Natural killer cell treated with Interleukin-12 subunit alpha and Interleukin-12 subunit beta and Interleukin-15 and Interleukin-18, amount 100 ng/mL, for 72 hours (primary cell): ENCODE data around the gene CCDC60. TPM values are rescaled to one million over a fixed set of nuclear protein-coding genes. Genes with fewer than 3 reads are reported as not detected.

ENCODE experiments used
- ATAC-seq, 2 donors: fragments of 150-1000 bp; cut with Tn5 transposase in 1 of 2; sonication (Bioruptor Pico), chemical (Tn5 transposase) in 1 of 2; 2 replicates each; pipeline ENCODE4 v1.10.0; 2021
- DNase-seq: peaks from one replicate; pipeline ENCODE4 v3.0.0; 2022; ENCODE audit warnings: low spot score
- H3K27ac Mint-ChIP-seq, 2 donors: 1 replicate in 1 of 2; 2 replicates in 1 of 2; pipeline ENCODE4 v1.8.0; 2022; ENCODE audit warnings: mixed read lengths in 2 of 2, mild to moderate bottlenecking in 1 of 2, moderate library complexity in 1 of 2
- H3K27me3 Mint-ChIP-seq, 2 donors: 1 replicate in 1 of 2; 2 replicates in 1 of 2; pipeline ENCODE4 v1.8.0; 2022; ENCODE audit warnings: mixed read lengths in 2 of 2
- H3K36me3 Mint-ChIP-seq: one replicate; pipeline ENCODE4 v1.8.0; 2022; ENCODE audit warnings: mixed read lengths
- H3K4me1 Mint-ChIP-seq, 2 donors: 1 replicate in 1 of 2; 2 replicates in 1 of 2; pipeline ENCODE4 v1.8.0; 2022; ENCODE audit warnings: low read depth in 2 of 2, mixed read lengths in 2 of 2, mild to moderate bottlenecking in 1 of 2
- H3K4me3 Mint-ChIP-seq: one replicate; pipeline ENCODE4 v1.8.0; 2022; ENCODE audit warnings: mixed read lengths
- H3K9me3 Mint-ChIP-seq: 2 replicates; pipeline ENCODE4 v1.8.0; 2022; ENCODE audit warnings: mixed read lengths
- total RNA-seq, 2 donors: library from RNA; stranded (reverse); gene quantifications; one replicate each; pipeline ENCODE4 v1.2.3, GENCODE V29; 2022

CCDC60 gene, protein sequence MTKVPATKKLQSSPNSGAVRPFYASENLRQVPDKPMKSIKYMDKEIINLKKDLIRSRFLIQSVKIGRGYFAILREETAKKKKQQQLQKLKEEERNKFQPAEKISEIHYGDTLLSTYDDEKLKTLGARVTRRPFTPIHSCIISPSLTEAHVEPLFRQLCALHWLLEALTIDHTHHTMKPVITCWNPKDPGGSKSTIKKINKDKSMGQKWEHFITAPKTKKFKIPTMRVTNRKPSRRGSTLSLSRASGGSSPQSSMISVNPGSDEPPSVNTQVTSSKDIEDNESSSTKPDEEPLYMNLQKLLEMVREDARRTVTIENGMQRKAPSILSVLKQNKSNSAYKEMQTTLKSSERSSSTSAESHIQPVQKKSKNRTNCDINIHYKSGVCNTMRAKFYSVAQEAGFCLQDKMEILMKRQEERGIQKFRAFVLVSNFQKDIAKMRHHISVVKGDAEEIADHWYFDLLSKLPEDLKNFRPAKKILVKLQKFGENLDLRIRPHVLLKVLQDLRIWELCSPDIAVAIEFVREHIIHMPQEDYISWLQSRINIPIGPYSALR
- not detected for total RNA-seq

DNA sequence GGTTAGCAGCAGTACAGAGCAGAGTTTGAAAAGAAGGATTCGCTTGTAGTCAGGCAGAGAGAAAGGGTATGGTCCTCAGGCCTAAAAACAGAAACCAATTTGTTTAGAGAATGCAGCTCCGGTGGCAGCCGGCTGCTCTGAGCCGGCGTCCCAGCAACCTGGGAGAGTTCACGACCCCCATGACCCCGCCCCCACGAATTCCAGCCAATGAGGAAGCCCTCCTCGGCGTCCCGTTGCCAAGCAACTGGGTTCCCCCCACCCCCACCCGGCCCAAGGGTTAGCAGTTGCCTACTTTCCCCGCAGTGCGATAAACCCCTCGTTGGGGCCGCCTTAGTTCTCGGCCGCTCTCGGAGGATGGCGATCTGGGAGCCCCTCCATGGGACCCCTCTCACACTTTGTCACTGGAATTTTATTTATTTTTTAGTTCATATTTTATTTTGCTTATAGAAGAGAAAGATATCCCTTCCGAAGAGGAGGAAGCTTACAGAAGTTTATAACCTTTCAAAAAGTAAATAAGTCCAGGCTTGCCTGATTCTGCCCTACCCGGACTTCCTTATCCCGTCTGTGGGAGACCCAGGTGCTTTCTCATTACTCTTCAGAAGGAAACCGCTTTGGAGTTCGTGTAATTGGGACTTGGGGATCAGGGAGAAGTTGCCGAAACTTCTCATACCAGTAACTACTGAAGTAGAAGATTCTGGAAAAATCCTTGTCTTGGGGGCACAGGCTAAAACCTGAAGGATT, at the start of gene CCDC60:
CCDC60 (plus strand) TSS at position 300 of the 741 bp plus-strand sequence. CDS start 448 bp downstream, outside the sequence.
- H3K4me1 Mint-ChIP-seq, result no peaks in the 10 kb centered on the region
- no peaks in the 10 kb centered on the region for H3K9me3 Mint-ChIP-seq
- H3K27ac Mint-ChIP-seq, result no peak within 1 kb of the TSS
- H3K36me3 Mint-ChIP-seq, result no peaks in the 10 kb centered on the region
- H3K4me3 Mint-ChIP-seq, result no peak within 1 kb of the TSS
- no peak for DNase-seq
- ATAC-seq, result no peak
- peaks cover 24 to 55% of the 10 kb centered on the region in 2 donors for H3K27me3 Mint-ChIP-seq

DNA sequence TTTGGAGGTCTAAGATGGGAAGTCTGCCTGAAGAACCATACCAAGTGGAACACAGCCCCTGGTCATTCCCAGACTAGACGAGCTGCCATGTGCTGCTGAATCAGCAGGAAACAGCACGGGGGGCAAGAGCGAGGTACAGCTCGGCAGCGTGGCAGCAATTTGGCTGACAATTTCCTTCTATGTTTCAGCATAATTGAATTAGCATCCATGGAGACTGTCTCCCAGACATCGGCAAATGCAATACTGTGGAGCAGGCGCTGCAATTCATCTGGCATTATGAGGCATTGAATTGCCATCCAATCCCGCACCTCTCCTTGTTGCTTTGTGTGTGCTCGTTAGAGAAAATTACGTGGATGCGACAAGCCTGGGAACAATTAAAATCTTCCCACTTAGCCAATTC, 46.0 kb upstream of the CCDC60 start:
- H3K27ac Mint-ChIP-seq, result no peak overlapping the region
- no peaks in the 10 kb centered on the region for H3K4me1 Mint-ChIP-seq
- no peak overlapping the region for H3K4me3 Mint-ChIP-seq
- DNase-seq (no peak), ATAC-seq (no peak)
- H3K36me3 Mint-ChIP-seq, result no peaks in the 10 kb centered on the region
- peaks cover 5 to 21% of the 10 kb centered on the region in 2 donors for H3K27me3 Mint-ChIP-seq
- H3K9me3 Mint-ChIP-seq, result no peaks in the 10 kb centered on the region

DNA sequence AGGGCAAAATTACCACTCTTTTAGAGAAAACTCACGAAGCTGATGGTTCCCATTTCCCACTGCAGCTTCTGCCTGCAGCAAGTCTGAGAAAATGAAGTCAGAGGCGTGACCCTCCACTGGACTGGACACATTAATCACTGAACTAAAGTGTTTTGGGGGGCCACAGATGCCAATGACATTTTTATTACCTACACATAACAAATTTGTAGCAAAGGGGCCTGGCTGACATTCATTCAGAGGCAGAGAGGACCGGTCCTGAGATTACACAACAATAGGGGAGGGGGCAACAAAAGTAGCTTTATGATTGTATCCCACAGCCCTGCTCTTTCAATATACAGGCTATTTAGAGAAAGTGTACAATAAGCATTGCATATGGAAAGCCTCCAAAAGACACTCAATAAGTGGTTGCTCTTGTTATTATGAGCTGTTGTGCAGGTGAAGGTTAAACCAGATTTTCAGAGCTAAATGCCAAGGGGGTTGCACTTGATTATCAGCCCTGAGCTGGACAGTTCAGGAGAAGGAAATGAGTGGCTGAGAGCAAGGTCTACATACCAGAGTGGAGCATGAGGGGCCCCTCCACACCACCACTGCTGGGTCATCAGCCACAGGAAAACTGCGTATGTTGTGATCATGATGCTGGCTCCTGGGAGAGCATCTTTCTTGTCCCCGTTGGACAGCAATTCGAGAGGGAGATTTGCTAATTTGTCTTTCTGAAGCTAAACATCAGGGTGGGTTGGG, 41.5 kb upstream of the CCDC60 start:
- Mint-ChIP-seq H3K4me1 (no peaks in the 10 kb centered on the region), H3K27ac (no peak overlapping the region), H3K27me3 (peaks cover 8 to 28% of the 10 kb centered on the region in 2 donors), H3K36me3 (no peaks in the 10 kb centered on the region), H3K4me3 (no peak overlapping the region), H3K9me3 (no peaks in the 10 kb centered on the region)
- DNase-seq, result no peak
- no peak for ATAC-seq

DNA sequence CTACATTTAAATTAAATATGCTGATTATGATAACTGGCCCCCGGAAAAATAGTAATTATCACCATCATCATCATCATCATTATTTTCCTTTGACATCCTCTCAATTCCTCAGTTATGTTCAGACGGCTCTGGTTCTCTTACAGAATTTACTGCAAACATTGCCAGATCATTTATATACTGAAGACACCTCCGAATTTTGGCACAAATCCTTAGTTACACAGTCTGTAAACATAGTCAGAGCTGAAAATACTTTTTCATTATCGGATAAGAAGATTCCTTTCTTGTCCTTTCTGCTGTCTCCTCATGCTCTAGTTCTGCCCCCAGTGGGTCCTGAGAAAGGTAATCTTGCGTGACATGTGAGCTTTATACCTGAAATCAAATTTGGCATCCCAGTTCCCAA, 40.3 kb upstream of the CCDC60 start:
- H3K36me3 Mint-ChIP-seq, result no peaks in the 10 kb centered on the region
- no peak overlapping the region for H3K4me3 Mint-ChIP-seq
- H3K27me3 Mint-ChIP-seq, result peaks cover 5 to 16% of the 10 kb centered on the region in 2 donors
- no peaks in the 10 kb centered on the region for H3K4me1 Mint-ChIP-seq
- H3K9me3 Mint-ChIP-seq, result no peaks in the 10 kb centered on the region
- ATAC-seq, result no peak
- no peak overlapping the region for H3K27ac Mint-ChIP-seq
- no peak for DNase-seq

DNA sequence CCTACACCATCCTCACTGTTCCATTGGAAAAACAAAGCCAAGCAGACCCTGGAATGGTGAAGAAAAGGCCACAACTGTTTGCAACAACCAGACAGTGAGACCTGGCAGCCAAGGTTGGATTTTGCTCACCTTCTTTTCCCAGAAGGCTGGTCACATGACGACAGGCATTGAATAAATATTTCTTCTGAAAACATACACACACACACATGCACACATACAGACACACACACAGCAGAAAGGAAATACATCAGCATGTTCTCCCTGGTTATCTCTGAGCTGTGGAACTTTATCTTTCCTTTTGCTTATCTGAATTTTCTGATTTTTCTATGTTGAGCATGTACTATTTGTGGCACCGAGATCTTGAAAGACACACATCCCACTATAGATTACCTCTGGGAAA, 38.0 kb upstream of the CCDC60 start:
- ATAC-seq (no peak), DNase-seq (no peak)
- Mint-ChIP-seq H3K9me3 (no peaks in the 10 kb centered on the region), H3K27me3 (peaks cover 8 to 18% of the 10 kb centered on the region in 2 donors), H3K4me1 (no peaks in the 10 kb centered on the region), H3K27ac (no peak overlapping the region), H3K4me3 (no peak overlapping the region), H3K36me3 (no peaks in the 10 kb centered on the region)

DNA sequence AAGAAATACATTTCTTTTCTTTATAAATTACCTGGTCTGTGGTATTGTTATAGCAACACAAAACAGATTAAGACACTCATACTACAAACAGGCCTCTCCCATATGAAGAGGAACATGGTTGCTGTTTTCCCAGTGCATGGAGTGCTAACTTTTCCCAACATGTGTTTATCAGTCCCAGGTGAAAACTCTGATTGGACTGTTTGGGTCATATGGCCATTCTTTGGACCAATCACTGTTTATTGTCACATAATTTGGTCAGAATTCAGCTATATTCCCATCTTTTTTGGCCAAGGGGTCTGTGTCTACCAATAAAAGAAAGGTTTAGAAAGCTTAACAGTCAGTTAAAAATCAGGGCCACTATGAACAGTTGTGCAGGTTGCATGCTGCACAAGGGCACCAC, 35.4 kb upstream of the CCDC60 start:
- ATAC-seq (no peak), DNase-seq (no peak)
- Mint-ChIP-seq H3K9me3 (no peaks in the 10 kb centered on the region), H3K36me3 (no peaks in the 10 kb centered on the region), H3K27me3 (peaks cover 8 to 18% of the 10 kb centered on the region in 2 donors), H3K4me1 (no peaks in the 10 kb centered on the region), H3K4me3 (no peak overlapping the region), H3K27ac (no peak overlapping the region)

DNA sequence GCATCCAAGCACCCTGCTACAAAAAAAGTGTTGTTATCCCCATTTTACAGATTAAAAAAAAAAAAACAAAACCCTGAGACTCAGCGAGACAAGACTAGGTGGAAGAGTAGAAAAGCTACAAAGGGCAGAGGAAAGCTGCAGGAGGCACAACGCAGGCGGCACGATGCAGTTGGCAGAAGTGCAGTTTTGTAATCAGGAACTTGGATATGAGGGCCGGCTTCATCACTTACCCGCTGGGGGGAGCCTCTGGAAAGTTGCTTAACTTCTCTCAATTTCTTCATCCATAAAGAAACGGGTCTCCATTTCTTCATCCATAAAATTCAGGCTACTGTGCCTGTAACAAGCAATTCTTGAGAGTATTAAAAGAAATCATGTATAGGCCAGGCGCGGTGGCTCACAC, 33.1 kb upstream of the CCDC60 start:
- peaks cover 12 to 17% of the 10 kb centered on the region in 2 donors for H3K27me3 Mint-ChIP-seq
- H3K27ac Mint-ChIP-seq, result no peak overlapping the region
- no peak for DNase-seq
- H3K36me3 Mint-ChIP-seq, result no peaks in the 10 kb centered on the region
- H3K4me3 Mint-ChIP-seq, result no peak overlapping the region
- no peaks in the 10 kb centered on the region for H3K4me1 Mint-ChIP-seq
- no peak for ATAC-seq
- H3K9me3 Mint-ChIP-seq, result no peaks in the 10 kb centered on the region

DNA sequence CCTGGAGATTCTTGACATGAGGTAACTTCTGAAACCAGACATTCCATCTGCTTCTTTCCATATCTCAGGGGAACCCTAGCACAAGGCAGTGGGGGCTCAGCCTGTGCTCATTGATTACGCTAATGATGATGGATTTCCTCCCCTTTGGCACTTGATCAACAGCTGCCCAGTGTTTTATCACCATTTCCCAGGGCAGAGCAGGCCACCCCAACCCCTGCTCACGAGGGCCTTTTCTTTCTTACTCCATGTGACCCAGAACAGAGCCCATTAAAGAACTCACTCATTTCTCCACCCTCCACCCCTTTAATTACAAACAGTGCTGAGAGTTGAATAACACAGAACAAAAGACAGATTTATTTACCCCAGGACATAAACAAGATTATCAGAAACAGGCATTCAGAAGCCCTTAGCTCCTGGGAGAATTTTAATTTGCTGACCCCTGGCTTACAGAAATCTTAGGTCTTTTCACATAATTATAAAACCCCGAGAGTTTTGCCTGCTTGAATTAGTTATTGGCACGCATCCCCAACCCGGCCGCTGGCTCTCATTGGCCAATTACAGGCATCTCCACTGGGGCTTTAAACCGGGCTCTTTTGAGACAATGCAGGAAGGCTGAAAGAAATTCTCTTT, 32.0 kb upstream of the CCDC60 start:
- no peaks in the 10 kb centered on the region for H3K9me3 Mint-ChIP-seq

DNA sequence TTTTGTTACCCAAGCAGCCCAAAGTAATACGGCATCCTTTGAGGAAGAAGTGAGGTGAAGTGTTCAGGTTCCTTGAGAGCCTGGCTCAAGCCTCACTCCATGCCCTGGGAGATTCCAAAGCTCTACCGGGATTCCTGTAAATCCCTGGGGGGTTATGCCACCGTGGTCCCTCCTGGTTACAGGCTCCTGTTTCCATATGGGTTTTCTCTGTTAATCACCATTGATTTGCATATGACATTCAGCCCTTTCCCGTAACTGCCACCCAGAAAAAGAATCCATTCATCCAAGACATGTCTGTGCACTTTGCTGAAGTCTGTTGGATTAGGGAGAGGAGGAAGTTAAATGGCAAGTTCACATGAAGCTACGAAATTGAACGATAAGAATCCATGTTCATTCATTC, 27.9 kb upstream of the CCDC60 start:
- H3K36me3 Mint-ChIP-seq, result no peaks in the 10 kb centered on the region
- H3K27me3 Mint-ChIP-seq, result peaks cover 0 to 3% of the 10 kb centered on the region in 2 donors
- H3K27ac Mint-ChIP-seq, result no peak overlapping the region
- ATAC-seq (no peak), DNase-seq (no peak)
- H3K9me3 Mint-ChIP-seq, result no peaks in the 10 kb centered on the region
- H3K4me1 Mint-ChIP-seq, result no peaks in the 10 kb centered on the region
- no peak overlapping the region for H3K4me3 Mint-ChIP-seq

More for the DNA sequence above, 32.0 kb upstream of the CCDC60 start:
- Mint-ChIP-seq H3K27ac (no peak overlapping the region), H3K36me3 (no peaks in the 10 kb centered on the region), H3K4me1 (no peaks in the 10 kb centered on the region), H3K4me3 (no peak overlapping the region), H3K27me3 (peaks cover 7% of the 10 kb centered on the region in 2 donors)
- ATAC-seq (no peak), DNase-seq (no peak)

DNA sequence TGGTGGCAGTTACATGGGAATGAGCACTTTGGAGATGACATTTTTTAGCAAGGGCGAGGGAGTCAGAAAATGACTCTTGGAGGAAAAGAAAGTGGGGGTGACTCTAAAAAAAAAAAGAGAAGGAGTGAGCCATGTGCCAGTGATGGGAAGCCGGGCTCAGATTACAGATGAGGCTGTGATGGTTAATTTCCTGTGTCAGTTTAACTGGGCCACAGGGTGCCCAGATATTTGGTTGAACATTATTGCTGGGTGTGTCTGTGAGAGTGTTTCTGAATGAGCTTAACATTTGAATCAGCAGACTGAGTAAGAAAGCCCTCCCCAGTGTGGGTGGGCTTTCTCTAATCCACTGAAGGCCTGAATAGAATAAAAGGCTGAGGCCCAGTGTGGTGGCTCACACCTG, 26.8 kb upstream of the CCDC60 start:
- H3K36me3 Mint-ChIP-seq, result no peaks in the 10 kb centered on the region
- peaks cover 0 to 3% of the 10 kb centered on the region in 2 donors for H3K27me3 Mint-ChIP-seq
- H3K4me1 Mint-ChIP-seq, result no peaks in the 10 kb centered on the region
- ATAC-seq (no peak), DNase-seq (no peak)
- H3K9me3 Mint-ChIP-seq, result no peaks in the 10 kb centered on the region
- no peak overlapping the region for H3K27ac Mint-ChIP-seq
- H3K4me3 Mint-ChIP-seq, result no peak overlapping the region

DNA sequence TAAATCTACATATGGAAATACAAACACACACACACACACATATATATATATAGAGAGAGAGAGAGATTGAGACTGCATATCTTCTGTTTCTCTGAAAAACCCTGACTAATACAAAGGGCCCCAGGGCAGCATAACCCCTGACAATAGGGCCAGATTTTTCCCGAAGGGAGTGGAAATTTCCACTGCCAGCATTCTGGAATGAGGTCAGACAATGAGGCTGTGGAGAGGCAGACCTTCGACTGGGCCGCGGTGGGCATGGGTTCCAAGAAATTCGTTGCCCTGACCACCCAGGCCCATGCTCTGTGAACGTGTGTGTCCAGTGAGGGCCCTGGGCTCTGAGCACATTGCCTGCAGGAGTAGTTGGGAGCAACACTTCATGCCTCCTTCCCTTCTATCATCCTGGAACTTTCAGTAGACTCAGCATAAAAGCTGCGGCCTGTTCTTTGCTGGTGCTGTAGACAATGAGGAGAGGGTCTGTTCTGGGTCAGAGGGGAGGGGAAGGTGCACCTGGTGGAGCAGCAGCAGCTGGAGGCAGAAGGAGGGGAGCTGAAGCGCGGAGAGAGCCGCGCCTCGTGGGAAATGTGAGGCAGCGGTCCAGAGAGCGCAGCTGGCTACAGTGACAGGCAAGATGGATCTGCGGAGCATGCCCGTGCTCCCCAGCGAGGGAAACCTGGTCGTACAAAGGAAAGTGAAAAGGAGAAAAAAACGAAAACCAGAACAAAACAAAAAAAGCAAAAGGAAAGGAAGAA, 25.6 kb upstream of the CCDC60 start:
- DNase-seq, result no peak
- Mint-ChIP-seq H3K4me1 (no peaks in the 10 kb centered on the region), H3K27ac (no peak overlapping the region), H3K4me3 (no peak overlapping the region), H3K27me3 (peaks cover 2 to 5% of the 10 kb centered on the region in 2 donors), H3K9me3 (no peaks in the 10 kb centered on the region), H3K36me3 (no peaks in the 10 kb centered on the region)
- ATAC-seq, result no peak

DNA sequence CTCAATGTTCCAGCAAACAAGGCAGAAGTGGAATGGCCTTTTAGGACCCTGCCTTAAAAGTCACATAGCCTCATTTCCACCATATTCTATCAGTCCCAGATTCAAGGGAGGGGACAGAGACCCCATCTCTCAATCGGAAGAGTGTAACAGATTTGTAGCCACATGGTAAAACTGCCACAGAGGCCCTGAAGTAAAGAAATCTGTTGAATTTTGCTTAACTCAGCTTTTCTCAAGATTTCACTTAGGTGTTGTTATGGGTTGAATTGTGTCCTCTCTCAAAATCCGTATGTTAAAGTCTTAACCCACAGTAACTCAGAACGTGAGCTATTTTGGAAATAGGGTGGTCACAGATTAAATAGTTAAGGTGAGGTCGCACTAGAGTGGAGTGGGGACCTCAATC, 22.7 kb upstream of the CCDC60 start:
- Mint-ChIP-seq H3K27me3 (peaks cover 7 to 17% of the 10 kb centered on the region in 2 donors), H3K27ac (no peak overlapping the region), H3K4me3 (no peak overlapping the region), H3K4me1 (no peaks in the 10 kb centered on the region), H3K9me3 (no peaks in the 10 kb centered on the region), H3K36me3 (no peaks in the 10 kb centered on the region)
- DNase-seq, result no peak
- no peak for ATAC-seq

DNA sequence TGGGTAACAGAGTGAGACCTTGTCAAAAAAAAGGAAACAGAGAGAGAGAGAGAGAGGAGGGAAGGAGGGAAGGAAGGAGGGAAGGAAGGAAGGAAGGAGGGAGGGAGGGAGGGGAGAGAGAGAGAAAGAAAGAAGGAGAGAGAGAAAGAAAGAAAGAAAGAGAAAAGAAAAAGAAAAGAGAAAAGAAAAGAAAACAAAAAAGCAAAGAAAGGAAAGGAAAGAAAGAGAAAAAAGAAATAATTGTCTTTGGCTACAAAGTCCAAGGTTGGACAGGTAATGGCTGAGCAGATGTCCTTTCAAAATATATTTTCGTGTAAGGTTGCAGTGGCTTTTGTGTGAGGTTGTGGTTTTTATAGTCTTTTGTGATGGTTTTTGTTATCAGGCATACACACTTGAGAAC, 21.6 kb upstream of the CCDC60 start:
- Mint-ChIP-seq H3K4me3 (no peak overlapping the region), H3K9me3 (no peaks in the 10 kb centered on the region), H3K36me3 (no peaks in the 10 kb centered on the region), H3K27me3 (peaks cover 7 to 17% of the 10 kb centered on the region in 2 donors), H3K27ac (no peak overlapping the region), H3K4me1 (no peaks in the 10 kb centered on the region)
- ATAC-seq (no peak), DNase-seq (no peak)
